ENCODE measurements around the gene LARGE2. TPM values are rescaled to one million over a fixed set of nuclear protein-coding genes. Genes with fewer than 3 reads are reported as not detected.

LARGE2 gene
- total and polyA plus RNA-seq, 9 of the 15 experiments (the other 6 are each of a cell fraction or from before 2014, with no cell fraction given): 0.56 to 14.1 (median 6.6) TPM

DNA sequence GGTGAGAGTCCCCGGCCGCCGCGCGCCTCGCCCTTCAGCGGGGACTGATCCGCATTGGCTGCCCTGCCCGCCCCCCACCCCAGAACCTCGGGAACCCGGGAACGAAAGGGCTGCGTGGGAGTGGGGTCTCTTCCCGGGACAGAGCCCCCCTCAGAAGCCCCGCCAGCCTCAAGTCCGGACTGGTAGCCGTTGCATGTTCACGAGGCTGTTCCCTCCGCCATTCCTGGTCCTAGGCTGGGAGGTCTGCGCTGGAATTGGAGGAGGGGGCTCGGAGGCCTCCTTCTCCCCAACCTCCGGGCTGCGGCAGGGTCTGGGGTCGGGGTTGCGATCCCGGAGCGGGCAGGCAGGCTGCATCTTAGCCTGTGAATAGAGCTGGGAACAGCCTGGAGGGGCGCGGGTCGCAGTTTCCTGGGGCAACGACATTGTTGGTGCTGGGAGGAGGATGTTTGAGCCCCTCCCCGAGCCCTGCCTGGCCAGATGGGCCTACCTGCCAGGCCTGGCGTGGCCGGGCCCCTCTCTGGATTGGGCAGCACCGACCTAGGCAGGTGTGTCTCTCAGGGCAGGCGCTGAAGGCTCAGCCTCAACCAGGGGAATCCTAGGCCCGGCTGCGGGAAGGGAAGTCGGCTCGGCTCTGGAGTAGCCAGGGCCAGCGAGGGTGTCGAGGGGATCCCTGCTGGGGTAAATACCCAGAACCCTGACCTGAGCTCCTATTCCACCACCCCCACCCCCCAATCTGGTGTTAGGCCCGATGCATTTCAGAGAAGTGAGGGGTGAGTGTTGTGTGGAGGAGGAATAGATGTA is 36.3 kb upstream of the LARGE2 start (continued):
- TF ChIP-seq EGR1 (conservative IDR thresholded peaks at IDR 0.05) (peak; percentile 37; the same call in 1 of the 2 replicates), PRDM10 (IDR thresholded peaks at IDR 0.05; ENCODE audit: partially characterized antibody) (no peak), TFAP4 (CRISPR knock-in tag; IDR thresholded peaks at IDR 0.05; ENCODE audit: borderline replicate concordance) (0 out of 2 replicates have a peak, but pooled peaks have one; percentile 14), RERE (CRISPR knock-in tag; IDR thresholded peaks at IDR 0.05; ENCODE audit: borderline replicate concordance) (no peak), KLF16 (IDR thresholded peaks at IDR 0.05) (no peak), ZSCAN32 (CRISPR knock-in tag; IDR thresholded peaks at IDR 0.05) (no peak), ZBTB17 (CRISPR knock-in tag; IDR thresholded peaks at IDR 0.05) (no peak)

All from K562 (cell line).